SHP77 (cell line): ENCODE data around the gene PLA2G4A.

Experiments used
- DNase-seq, 2 experiments: peaks; one replicate each; lab custom pipeline; 2025; lab: John Stamatoyannopoulos, UW

PLA2G4A gene

DNA sequence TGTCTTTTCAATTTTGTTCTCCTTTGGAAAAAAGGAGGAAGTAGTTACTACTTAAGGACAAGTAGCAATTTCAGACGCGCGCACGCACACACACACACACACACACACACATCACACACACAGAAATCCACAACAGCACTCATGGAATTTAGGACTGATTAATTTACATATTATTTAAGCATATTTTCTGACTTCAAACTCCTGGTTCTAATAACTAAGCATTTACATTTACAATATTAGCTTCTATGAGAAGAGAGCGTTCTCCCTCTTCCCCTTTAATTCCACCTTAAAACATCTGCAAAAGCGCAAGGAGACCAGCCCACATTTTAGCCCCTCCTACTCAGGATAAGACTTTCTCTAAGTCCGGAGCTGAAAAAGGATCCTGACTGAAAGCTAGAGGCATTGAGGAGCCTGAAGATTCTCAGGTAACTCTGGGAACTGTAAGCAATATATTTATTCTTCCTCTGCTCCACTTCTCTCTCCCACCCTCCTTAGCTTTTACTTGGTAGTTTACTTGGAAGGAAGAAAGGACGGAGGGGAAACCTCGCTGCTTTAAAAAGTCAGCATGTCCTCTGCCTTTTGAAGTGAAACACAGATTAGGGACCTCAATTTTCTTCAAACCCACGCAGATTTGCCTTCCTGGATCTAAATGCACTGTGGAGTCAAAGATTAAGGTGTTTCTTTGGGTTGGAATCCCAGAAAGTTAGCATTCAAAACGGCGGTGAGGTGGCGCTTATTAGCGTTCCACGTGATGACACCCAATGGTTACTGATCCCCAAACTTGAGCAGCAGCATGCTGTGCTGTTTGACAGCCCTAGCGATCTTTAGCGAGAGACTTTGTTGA lies at the start of gene PLA2G4A:
TSS of gene PLA2G4A (plus strand) at position 339 of the 844 bp plus-strand sequence. CDS start 25,406 bp downstream, outside the sequence.
- no peak for DNase-seq

DNA sequence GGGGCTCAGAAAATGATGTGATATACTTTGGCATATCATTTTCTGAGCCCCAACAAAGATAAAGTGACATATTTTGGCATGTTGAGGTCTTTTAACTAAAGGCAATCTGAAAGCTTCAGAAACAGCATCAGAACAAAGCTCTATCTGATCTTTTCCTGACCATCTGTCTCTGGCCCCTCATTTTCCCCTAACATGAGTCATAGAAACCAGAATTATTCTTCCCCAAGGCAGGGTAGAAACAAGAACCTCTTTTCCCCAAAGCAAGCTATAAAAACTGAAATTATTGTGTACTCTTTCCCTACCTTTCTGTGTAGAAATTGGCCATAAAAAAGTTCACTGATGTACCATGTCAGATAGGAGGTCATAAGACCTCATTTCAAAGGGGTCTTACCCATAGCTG lies 48.7 kb upstream of the PLA2G4A start:
- DNase-seq, result no peak

DNA sequence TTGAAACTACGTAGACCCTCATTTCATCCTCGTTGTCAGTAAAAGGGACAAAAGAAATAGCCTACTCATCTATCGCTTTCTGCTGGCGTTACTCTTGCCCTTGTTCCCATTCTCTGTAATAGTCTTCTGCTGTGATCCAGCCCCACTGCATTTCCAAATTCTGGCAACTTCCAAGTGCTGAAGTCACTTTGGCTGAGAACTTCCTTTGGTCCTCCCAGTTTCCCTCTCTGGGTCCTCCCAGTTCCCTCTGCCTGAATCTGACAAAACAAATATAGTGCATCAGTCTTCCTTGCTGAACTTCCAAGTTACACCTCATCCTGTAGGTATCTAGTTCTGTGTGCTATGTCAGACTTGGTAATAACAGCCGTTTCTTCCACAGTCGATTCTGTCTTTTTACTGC lies 47.0 kb upstream of the PLA2G4A start:
- no peak for DNase-seq

DNA sequence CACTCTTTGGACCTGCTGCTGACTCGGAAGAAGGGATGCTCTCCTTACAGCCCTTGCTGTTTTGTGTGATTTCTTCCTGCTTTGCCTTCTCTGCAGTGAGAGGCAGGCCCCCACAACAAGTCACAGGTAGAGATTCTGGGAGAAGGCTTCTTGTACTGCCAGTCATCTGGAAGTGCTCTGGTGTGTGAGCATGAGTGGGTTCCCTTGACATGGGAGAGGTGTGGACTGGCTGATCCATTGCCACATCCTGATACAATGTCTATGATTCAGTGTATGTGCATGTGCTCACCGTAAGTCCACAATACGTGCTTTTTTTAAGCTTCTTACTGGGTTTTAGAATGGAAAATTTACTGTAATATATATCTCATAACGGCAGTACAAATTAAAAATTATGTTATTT lies 46.0 kb upstream of the PLA2G4A start:
- DNase-seq, result no peak

DNA sequence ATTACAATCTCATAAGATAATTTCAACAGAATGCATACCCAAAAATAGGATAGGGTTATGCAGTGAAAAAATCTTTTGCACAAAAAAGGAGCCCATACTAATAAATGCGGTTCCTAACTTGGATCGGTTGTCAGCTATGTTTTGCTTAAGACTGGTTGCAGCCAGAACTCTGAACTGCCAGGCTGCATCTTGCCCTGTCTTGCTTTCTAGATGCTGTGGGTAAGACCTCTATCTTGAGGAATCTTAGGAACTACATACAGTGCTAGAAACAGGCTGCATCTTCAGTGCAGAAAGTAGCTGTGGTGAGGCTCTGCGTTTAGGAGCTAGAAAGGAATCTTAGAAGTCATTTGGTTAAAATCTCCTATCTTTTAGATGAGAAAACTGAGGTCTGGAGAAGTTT lies 45.6 kb upstream of the PLA2G4A start:
- no peak for DNase-seq

DNA sequence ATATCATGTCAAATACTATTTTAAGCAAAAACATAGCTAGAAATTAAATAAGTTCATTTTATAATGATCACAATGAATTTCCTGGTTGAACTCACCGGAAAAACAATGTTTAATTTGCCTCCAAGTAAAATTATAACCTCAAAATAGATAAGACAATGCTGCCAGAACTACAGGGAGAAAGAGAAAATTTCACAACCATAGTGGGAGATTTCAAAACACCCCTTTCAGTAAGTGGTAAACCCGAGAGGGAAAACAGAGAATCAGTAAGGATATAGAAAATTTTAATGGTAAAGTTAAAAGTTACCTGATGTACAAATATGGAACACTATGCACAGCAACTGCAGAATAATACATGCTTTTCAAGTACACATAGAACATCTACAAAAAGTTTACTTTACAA lies 43.2 kb upstream of the PLA2G4A start:
- DNase-seq, result no peak

DNA sequence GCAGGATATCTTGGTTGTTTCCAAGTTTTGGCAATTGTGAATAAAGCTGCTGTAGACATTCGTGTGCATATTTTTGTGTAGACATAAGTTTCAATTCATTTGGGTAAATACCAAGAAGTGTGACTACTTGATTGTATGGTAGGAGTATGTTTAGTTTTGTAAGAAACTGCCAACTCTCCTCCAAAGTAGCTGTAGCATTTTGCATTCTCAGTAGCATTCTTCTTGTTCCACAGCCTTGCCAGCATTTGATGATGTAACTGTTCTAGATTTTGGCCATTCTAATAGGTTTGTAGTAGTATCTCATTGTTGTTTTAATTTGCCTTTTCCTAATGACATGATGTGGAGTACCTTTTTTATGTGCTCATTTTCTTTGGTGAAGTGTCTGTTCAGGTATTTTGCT lies 38.6 kb upstream of the PLA2G4A start:
- DNase-seq, result no peak

DNA sequence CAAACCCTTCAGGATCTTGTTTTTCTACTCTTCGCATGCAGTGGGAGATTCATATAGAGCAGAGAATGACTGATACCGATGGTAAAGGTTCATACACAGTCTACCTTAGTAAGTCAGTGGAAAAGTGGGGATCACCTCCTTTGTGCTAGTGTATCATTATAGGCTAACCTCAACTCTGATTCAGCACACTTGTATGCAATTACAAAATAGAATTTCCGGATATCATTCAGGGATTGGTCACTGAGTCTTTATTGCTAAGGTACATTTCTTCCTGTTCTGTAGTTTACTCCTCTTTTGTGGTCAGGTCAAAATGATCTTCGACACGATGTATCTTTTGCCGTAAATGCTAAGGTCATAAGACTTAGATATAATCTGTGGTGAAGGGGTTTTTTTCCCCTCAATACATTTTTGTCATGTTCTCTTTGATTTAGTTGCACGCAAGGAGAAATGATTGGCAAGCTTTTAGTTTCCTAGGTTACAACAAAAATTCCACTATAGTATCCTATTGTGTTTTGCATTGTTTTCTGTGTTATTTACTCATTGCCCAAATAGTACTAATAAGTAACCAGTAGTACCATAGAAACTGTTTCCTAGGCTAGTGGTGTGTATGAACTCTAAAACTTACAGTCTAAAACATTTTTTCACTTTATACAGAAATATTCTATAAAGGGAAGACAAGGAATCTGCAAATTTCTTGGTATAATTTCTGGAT lies 35.7 kb upstream of the PLA2G4A start:
- DNase-seq, result no peak

DNA sequence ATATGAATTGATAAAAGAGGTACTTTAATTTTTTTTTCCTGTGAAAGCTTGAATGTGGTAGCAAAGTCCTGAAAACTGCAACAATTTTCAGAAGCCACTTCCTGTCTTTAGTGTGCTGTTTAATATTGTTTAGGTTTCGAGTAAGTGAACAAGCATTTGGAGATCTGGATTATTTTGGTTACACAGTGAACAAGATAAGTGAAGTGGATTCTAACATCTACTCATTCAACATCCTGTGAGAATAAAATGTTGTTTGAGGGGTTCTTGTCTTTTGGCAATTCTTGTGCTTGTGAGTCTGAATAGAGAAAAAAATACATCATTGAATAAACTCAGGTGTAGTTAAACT lies 35.2 kb upstream of the PLA2G4A start:
- no peak for DNase-seq

DNA sequence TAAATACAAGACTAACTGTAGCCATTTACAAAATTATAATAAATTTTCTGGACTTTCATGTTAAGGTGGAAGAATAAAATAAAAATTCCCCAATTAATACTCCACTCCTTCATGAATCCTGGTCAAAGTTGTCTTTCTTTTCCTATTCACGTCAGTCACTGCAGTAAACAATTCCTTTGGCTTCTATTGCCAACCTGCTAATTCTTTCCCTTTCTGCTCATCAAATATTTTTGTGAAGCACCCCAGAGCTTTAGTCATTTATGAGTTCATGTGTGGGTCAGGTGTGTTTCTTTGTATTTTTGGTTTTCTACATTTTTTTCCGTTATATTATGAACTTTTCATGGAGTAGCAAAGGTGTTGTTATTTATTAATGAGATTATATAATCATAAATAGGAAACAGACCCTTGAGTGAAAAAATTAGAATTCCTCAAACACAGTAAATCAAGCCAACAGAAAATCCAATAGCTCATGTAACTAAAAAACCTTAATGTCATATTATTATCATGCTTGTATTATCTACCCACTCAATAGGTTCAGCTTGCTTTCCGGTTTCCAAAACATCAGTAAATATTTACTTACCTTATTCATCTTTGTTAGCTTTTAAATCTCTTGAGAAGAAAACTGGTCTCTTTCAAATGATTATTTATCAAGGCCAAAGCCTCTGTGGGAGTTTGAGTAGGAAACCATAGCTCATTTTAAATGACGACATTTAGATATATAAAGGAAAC lies 29.6 kb upstream of the PLA2G4A start:
- peak; percentile 28 to 39 for DNase-seq

DNA sequence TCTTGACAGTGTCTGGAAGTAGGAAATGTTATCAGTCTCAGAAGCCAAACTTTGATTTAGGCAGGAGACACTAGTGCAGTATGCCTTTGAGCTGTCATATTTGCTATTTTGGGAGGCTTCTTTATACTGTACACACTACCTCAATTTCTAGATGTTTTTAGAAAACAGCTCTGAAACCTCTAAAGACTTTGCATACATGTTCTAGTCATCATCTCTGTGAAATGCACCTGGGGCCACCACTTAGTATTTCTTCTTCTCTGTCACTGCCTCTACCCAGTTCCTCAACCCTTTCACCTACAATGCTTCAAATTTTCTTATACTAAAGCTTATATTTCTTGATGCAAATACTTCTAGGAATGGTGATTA lies 29.1 kb upstream of the PLA2G4A start:
- no peak for DNase-seq

DNA sequence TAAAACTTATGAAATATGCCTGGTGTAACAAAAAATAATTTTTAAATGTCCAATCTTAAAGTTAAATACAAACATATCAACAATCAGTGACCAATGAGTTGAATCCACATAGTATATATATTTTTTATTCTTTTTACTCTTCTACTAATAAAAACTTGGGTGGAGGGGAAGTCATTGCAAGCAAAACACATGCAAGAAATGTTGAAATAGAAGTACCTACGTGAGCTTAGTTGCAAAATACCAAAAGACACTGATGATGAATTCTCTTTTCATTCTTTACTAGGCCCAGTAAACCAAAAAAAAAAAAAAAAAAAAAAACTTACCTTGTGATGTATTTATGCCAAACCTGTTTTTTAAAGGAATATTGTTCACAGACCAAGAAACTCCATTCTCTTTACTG lies 26.4 kb upstream of the PLA2G4A start:
- no peak for DNase-seq

DNA sequence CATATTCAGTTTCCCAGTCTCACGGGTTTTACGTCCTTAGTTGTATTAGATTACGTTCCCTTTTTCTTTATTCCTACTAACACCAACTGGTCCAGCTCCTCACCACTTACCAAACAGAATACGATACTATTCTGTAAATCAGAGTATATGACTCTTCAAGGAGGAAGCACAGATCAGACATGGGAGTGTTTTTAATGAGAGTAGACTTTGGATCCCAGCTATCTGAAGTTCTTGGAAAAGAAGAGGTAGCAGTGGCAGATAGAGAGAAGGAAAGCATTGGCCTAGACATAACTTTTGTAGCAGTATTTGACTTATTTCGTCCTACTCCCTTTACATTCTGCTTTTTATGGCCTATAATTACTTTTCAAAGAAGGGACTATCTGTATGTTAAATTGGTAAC lies 24.1 kb upstream of the PLA2G4A start:
- no peak for DNase-seq

DNA sequence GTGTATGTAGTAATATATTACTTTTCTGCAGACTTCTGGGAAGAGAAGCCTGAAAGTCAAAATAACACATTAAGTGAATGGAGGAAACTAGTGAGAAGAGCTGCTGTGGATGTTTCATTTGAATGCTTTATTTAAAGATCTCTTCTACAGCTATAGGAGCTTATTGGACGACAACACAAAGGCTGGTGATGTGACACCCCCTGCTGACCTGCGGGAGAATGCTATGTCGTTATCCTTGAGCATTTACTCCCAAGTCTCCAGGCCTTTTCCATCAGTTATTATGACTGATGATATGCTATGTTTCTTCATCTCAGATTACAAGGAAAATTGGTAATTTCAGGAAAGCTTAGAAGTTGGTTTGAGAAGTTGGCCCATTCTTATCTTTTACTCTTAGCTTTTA lies 22.3 kb upstream of the PLA2G4A start:
- peak; percentile 11 to 24 for DNase-seq

DNA sequence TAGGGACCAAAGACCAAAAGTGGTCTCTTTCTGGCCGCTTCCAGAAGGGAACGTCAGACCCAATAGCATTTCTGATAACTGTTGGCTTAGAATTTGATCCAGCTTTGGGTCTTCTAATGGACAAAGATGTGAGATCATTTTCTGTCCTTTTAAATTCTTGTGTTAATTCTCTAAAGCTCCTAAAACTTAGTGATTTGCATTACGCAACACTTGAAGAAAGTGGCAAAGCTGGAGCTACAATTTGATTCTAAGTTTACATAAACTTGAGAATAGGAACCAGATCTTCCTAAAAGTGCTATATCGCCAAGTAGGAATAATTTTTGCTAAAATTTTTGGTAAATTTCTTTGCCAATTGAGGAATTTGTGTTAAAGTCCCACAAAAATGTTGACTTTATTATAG lies 21.6 kb upstream of the PLA2G4A start:
- no peak for DNase-seq

DNA sequence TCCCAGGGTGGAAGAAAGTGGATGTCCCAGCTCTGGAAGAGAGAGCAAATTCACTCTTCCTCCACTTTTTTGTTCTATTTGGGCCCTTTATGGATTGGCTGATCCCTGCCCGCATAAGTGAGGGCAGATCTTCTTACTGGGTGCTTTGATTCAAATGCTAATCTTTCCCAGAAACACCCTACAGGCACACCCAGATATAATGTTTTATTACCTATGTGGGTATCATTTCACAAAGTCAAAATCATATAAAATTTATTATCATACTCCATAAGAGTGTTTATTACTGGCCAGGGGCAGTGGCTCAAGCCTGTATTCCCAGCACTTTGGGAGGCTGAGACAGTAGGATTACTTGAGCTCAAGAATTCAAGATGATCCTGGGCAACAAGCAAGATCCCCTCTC lies 16.9 kb upstream of the PLA2G4A start:
- DNase-seq, result no peak

DNA sequence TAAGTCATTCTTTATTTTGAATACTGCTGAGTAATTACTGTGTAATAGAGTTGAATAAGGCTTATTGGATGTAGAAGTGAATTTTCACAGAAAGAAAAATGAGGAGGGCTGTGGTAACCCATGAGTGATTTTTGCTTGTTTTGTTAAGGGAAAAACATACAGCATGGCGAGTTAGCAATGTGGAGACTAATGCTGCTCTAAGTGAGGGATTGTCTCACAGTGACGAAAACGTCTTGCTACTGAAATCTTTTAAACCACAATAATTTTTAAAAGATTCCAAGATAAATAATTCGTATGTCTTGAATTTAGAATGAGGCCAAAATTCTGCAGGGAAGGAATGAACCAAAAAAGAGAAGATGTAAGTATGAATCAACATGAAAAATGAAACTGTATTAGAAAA lies 16.2 kb upstream of the PLA2G4A start:
- DNase-seq, result no peak

DNA sequence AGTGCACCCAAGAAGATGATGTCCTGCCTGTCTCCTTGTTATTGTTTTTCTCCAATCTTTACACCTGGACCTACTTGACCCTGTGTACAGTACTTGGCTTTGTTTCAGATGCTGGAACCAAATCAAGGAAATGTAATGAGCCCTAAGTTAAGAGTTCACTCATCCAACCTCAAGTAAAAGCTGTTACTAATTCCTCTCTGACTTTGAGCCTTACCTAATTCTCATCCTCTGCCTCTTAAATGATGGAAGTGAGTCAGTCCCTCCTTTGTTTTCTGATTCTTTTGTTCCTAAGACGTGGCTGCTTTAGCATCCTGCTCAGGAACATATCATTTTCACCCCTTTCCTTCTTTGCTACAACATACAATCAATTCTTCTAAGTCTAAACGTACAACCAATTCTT lies 15.3 kb upstream of the PLA2G4A start:
- no peak for DNase-seq

DNA sequence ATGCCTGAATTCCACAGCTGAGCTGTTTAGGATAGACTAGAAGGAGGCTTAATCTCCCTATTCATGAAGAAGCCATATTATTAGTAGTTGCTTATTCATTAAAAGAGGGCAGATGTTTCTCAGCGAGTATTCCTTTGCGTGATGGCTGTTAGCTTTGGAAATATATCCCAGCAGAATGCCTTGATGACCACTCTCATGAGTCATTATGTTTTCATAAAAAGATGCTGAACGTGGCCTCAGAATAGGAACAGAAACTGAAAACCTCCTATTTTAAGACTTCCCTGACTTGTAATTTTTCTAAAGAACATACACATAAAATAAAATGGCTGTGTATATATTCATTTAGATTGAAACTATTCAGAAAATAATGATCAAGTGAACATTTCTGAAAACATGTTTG lies 9.6 kb upstream of the PLA2G4A start:
- DNase-seq, result no peak

DNA sequence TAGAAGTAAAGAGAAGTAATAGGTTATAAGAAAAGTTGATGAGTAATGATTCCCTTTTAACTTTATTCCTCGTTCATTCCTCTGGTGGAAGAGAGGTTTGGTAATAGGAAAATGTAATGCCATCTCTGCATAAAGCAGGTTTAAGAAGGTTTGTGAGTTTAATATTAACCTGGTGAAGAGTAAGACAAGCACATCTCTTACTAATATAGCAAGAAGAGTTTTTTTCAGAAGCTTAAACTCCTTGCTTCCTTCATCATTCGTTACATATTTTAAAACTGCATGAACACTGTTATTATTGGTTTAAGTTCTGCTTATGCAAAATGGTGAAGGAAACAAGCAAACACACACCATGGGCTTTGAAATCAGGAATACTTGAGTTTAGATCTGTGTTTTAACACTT lies 9.2 kb upstream of the PLA2G4A start:
- DNase-seq, result no peak

DNA sequence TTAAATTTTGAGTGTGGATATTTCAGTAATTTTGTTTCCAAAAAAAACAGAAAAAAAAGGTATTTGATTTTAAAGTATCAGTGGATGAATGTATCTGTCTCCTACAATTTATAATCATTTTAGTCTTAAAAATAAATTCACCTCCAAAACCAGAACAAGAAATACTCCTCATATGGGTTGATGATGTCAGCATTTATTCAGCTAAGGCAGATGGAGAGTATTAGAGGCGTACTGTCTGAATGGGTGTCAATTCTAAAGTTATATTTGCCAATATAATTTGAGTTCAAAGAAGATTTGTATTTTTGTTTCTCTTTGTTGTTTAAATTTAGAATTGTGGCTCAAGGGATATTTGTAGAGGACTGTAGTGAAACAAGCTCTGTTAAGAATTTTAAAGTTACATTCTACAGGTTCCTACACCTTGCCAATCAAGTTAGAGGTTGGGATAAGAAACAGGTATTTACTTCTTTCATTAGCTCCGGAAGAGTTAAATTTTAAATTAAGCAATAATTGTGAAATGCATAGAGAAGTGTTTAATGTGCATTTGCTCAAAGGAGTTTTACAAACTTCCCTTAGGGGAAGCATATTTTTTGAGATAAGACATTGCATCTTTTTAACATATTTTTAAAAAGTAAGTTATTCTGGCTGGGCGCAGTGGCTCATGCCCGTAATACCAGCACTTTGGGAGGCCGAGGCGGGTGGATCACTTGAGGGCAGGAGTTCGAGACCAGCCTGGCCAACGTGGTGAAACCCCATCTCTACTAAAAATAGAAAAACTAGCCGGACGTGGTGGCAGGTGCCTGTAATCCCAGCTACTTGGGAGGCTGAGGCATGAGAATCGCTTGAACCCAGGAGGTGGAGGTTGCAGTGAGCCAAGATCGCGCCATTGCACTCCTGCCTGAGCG lies 1.2 kb downstream of the PLA2G4A start:
- DNase-seq, result no peak

DNA sequence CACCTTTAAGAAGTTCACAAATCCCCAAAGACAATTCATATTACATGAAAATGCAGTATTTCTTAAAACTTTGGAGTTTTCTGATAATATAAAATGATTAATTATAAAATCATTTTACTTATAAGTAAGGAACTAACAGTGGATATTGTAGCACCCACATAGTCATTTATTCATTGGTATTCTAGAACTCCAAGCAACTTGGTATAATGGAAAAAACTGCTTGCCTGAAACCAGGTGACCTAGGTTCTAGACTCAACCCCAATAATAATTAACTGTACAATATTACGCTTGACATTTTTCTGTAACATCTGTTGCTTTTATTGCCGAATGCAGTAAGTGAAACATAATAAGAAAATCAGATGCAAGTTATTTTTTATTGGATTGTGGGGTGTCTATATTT lies 2.4 kb downstream of the PLA2G4A start:
- no peak for DNase-seq
